B cell (primary cell): ENCODE data around the gene ASAP3.

Experiments used
- EZH2 ChIP-seq: IDR thresholded peaks from 2 replicates; pipeline ENCODE4 v1.6.1; 2012; ENCODE audit warnings: borderline replicate concordance, low read depth, mild to moderate bottlenecking, moderate library complexity, low read length; ENCODE audit not compliant: insufficient read depth, poor library complexity, severe bottlenecking
- TF ChIP-seq, protein P1 (sequence below): fragments of 200-600 bp; IDR thresholded peaks from one replicate; pipeline ENCODE4 v1.8.0; 2022; ENCODE audit warnings: antibody characterized with exemption, mild to moderate bottlenecking

DNA sequence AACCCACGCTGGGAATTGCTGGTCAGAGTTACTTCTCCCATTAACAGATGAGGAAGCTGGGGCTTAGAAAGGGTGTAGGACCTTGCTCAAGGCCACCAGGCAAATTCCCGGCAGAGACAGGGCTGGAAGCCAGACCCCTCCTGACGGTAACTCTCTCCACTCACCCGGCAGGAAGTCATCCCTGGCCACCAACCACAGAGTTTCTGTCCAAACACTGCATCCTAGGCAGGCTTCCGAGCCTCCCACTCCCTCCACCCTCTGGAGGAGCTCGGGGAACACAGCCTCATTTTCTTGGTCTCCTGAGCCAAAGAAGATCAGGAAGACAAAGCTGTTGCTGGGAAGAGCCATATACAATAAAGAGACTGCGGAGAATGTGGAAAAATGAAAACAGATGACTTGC is 89.3 kb downstream of the ASAP3 start:
- TF ChIP-seq, protein P1, sequence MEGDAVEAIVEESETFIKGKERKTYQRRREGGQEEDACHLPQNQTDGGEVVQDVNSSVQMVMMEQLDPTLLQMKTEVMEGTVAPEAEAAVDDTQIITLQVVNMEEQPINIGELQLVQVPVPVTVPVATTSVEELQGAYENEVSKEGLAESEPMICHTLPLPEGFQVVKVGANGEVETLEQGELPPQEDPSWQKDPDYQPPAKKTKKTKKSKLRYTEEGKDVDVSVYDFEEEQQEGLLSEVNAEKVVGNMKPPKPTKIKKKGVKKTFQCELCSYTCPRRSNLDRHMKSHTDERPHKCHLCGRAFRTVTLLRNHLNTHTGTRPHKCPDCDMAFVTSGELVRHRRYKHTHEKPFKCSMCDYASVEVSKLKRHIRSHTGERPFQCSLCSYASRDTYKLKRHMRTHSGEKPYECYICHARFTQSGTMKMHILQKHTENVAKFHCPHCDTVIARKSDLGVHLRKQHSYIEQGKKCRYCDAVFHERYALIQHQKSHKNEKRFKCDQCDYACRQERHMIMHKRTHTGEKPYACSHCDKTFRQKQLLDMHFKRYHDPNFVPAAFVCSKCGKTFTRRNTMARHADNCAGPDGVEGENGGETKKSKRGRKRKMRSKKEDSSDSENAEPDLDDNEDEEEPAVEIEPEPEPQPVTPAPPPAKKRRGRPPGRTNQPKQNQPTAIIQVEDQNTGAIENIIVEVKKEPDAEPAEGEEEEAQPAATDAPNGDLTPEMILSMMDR = no peak
- no peak for TF ChIP-seq EZH2
